H1 (cell line): ENCODE data around the gene ARHGAP6. TPM values are rescaled to one million over a fixed set of nuclear protein-coding genes. Genes with fewer than 3 reads are reported as not detected.

Experiments
- CTCF ChIA-PET: fragments of 300-600 bp; sonication (Branson Sonifier 250); formaldehyde crosslinking; loops from one replicate; lab custom pipeline; 2021; ENCODE audit not compliant: partially characterized antibody; lab: Charles Lee
- POLR2A ChIA-PET: fragments of 300-600 bp; sonication (Branson Sonifier 250); formaldehyde crosslinking; loops from one replicate; lab custom pipeline; 2021; ENCODE audit warnings: inconsistent platforms; ENCODE audit not compliant: partially characterized antibody; lab: Charles Lee
- DNase-seq, 2 experiments: peaks; one replicate each; pipeline versions ENCODE4 v3.0.0 to v3.0.0-alpha.2; 2010 to 2022; ENCODE audit warnings: low spot score in 2 of 2, low read depth in 1 of 2, mixed read lengths in 1 of 2
- FAIRE-seq: peaks from 2 replicates; lab custom pipeline; 2011; peaks lifted over from hg19 to GRCh38; lab: Jason Lieb, UNC
- H2AFZ ChIP-seq: 2 replicates; pipeline ENCODE4 v1.8.1; 2012; ENCODE audit warnings: low read length, inconsistent platforms
- H2AK5ac ChIP-seq: 2 replicates; pipeline ENCODE4 v1.6.1; 2013; ENCODE audit warnings: low read depth, low read length
- H2BK120ac ChIP-seq: replicated peaks from 2 replicates; pipeline ENCODE3; 2013; ENCODE audit warnings: low read depth, low read length, inconsistent platforms
- H2BK12ac ChIP-seq: 2 replicates; pipeline ENCODE4 v1.6.1; 2013; ENCODE audit warnings: low read depth, low read length
- H2BK15ac ChIP-seq: 2 replicates; pipeline ENCODE4 v1.6.1; 2013; ENCODE audit warnings: low read length
- H2BK20ac ChIP-seq: 2 replicates; pipeline ENCODE4 v1.6.1; 2013; ENCODE audit warnings: low read length
- H2BK5ac ChIP-seq: 2 replicates; pipeline ENCODE4 v1.6.1; 2013; ENCODE audit warnings: low read depth, low read length
- H3K14ac ChIP-seq: 2 replicates; pipeline ENCODE4 v1.6.1; 2013; ENCODE audit warnings: inconsistent platforms; ENCODE audit not compliant: insufficient read length
- H3K18ac ChIP-seq: 2 replicates; pipeline ENCODE4 v1.6.1; 2013; ENCODE audit warnings: low read length; ENCODE audit errors: extremely low read depth
- H3K23ac ChIP-seq: 2 replicates; pipeline ENCODE4 v1.6.1; 2013; ENCODE audit warnings: inconsistent platforms; ENCODE audit not compliant: insufficient read length
- H3K23me2 ChIP-seq: 2 replicates; pipeline ENCODE4 v1.6.1; 2013; ENCODE audit warnings: low read depth, low read length
- H3K27ac ChIP-seq: 2 replicates; pipeline ENCODE4 v1.6.1; 2011; ENCODE audit warnings: low read depth, low read length, inconsistent platforms
- H3K27me3 ChIP-seq, 4 experiments: replicated peaks in 1 of 4; 1 replicate in 1 of 4; 2 replicates in 3 of 4; pipeline versions ENCODE4 v1.6.1 to v1.8.1; 2011 to 2013; ENCODE audit warnings: low read length in 3 of 4, mild to moderate bottlenecking in 3 of 4, inconsistent platforms in 2 of 4, mixed read lengths in 2 of 4, moderate library complexity in 1 of 4; ENCODE audit not compliant: control insufficient read depth in 3 of 4, insufficient read depth in 3 of 4; ENCODE audit errors: extremely low read depth in 1 of 4
- H3K36me3 ChIP-seq, 4 experiments: 2 replicates each; pipeline versions ENCODE4 v1.6.1 to v1.8.1; 2011 to 2013; ENCODE audit warnings: mild to moderate bottlenecking in 4 of 4, low read length in 3 of 4, moderate library complexity in 2 of 4, control low read depth in 1 of 4, inconsistent platforms in 1 of 4; ENCODE audit not compliant: insufficient read depth in 4 of 4, control insufficient read depth in 2 of 4
- H3K4ac ChIP-seq: replicated peaks from 2 replicates; pipeline ENCODE3; 2013; ENCODE audit warnings: low read length, low read depth, mixed read lengths, inconsistent platforms; ENCODE audit not compliant: insufficient read length
- H3K4me1 ChIP-seq, 4 experiments: replicated peaks in 1 of 4; 1 replicate in 1 of 4; 2 replicates in 3 of 4; pipeline versions ENCODE4 v1.6.1 to v1.8.1; 2011 to 2013; ENCODE audit warnings: low read length in 3 of 4, inconsistent platforms in 2 of 4, mixed read lengths in 1 of 4; ENCODE audit not compliant: insufficient read depth in 4 of 4, control insufficient read depth in 3 of 4
- H3K4me2 ChIP-seq, 2 experiments: 2 replicates each; pipeline versions ENCODE4 v1.6.1 to v1.8.1; 2011 to 2013; ENCODE audit warnings: low read depth in 2 of 2, low read length in 2 of 2, control low read depth in 1 of 2, inconsistent platforms in 1 of 2, mild to moderate bottlenecking in 1 of 2; ENCODE audit not compliant: insufficient read depth in 1 of 2
- H3K4me3 ChIP-seq, 4 experiments: fragments of 200-600, 300-600 bp in 1 of 4; sonication (generic), shearing (Covaris generic), sonication (Bioruptor Twin) in 1 of 4; 2 replicates each; pipeline versions ENCODE4 v1.5.1 to v1.8.1; 2011 to 2016; ENCODE audit warnings: low read length in 4 of 4, low read depth in 3 of 4, control low read depth in 2 of 4, inconsistent platforms in 2 of 4, mild to moderate bottlenecking in 2 of 4, mixed read lengths in 1 of 4, moderate library complexity in 1 of 4; ENCODE audit not compliant: insufficient read depth in 2 of 4; ENCODE audit errors: extremely low read depth in 1 of 4
- H3K56ac ChIP-seq: replicated peaks from 2 replicates; pipeline ENCODE3; 2013; ENCODE audit warnings: low read depth, mild to moderate bottlenecking, mixed read lengths, low read length, inconsistent platforms; ENCODE audit not compliant: insufficient read length
- H3K79me1 ChIP-seq: 2 replicates; pipeline ENCODE4 v1.6.1; 2013; ENCODE audit warnings: low read depth, low read length, control low read depth
- H3K79me2 ChIP-seq, 2 experiments: 2 replicates each; pipeline versions ENCODE4 v1.6.1 to v1.8.1; 2012 to 2013; ENCODE audit warnings: low read length in 2 of 2, mild to moderate bottlenecking in 2 of 2, inconsistent platforms in 1 of 2; ENCODE audit not compliant: insufficient read depth in 2 of 2, control insufficient read depth in 1 of 2
- H3K9ac ChIP-seq, 4 experiments: replicated peaks in 1 of 4; 1 replicate in 1 of 4; 2 replicates in 3 of 4; pipeline versions ENCODE4 v1.6.1 to v1.8.1; 2011 to 2013; ENCODE audit warnings: low read depth in 3 of 4, low read length in 3 of 4, control low read depth in 2 of 4, mild to moderate bottlenecking in 2 of 4, moderate library complexity in 2 of 4, inconsistent platforms in 1 of 4; ENCODE audit errors: extremely low read depth in 1 of 4
- H3K9me3 ChIP-seq, 2 experiments: 2 replicates each; pipeline versions ENCODE4 v1.6.1 to v1.8.1; 2012 to 2013; ENCODE audit warnings: mild to moderate bottlenecking in 2 of 2, moderate library complexity in 2 of 2, control low read depth in 1 of 2, inconsistent platforms in 1 of 2, low read depth in 1 of 2, low read length in 1 of 2, mixed read lengths in 1 of 2; ENCODE audit not compliant: insufficient read depth in 2 of 2
- H4K20me1 ChIP-seq, 2 experiments: replicated peaks in 1 of 2; 2 replicates each; pipeline versions ENCODE3 to v1.8.1; 2011 to 2013; ENCODE audit warnings: inconsistent platforms in 2 of 2, low read length in 2 of 2, mild to moderate bottlenecking in 1 of 2; ENCODE audit not compliant: insufficient read depth in 2 of 2, control insufficient read depth in 1 of 2
- H4K5ac ChIP-seq: 2 replicates; pipeline ENCODE4 v1.6.1; 2013; ENCODE audit warnings: low read length, low read depth, mixed read lengths, inconsistent platforms; ENCODE audit not compliant: insufficient read length
- H4K8ac ChIP-seq: 2 replicates; pipeline ENCODE4 v1.8.0; 2013; ENCODE audit warnings: mild to moderate bottlenecking, moderate library complexity, low read length, inconsistent platforms; ENCODE audit not compliant: insufficient read depth; ENCODE audit errors: extremely low read depth
- H4K91ac ChIP-seq: replicated peaks from 2 replicates; pipeline ENCODE3; 2013; ENCODE audit warnings: low read length, mixed read lengths, inconsistent platforms; ENCODE audit not compliant: insufficient read length
- BCL11A ChIP-seq, 2 experiments: IDR thresholded peaks; one replicate each; pipeline ENCODE4 v1.6.1; 2011; ENCODE audit warnings: low read depth in 2 of 2, low read length in 2 of 2, mild to moderate bottlenecking in 2 of 2
- SUZ12 ChIP-seq: fragments of 200-600 bp; sonication (generic); IDR thresholded peaks from 2 replicates; pipeline ENCODE4 v1.6.1; 2012; ENCODE audit warnings: mild to moderate bottlenecking, inconsistent platforms, low read length, moderate library complexity, mixed read lengths
- WGBS, 2 experiments: shearing (Covaris generic) in 1 of 2; methylation state at CpG; one replicate each; pipeline versions ENCODE4 v1.1.6 to v1.1.7; 2013 to 2015; ENCODE audit warnings: low lambda C conversion rate in 2 of 2, mixed read lengths in 2 of 2, inconsistent platforms in 1 of 2, low coverage in 1 of 2, missing lambda C conversion rate in 1 of 2; ENCODE audit not compliant: insufficient replicate concordance in 2 of 2, insufficient coverage in 1 of 2, insufficient read length in 1 of 2; ENCODE audit errors: extremely low coverage in 1 of 2, missing lambda C conversion rate in 1 of 2; 5-methylcytosine and 5-hydroxymethylcytosine counted together
- polyA plus RNA-seq, 7 experiments: library from polyadenylated mRNA; depleted of rRNA in 3 of 7; stranded (reverse) in 5 of 7; unstranded in 2 of 7; fragments of >200 nt in 5 of 7; fragments of 200-250 nt in 2 of 7; gene quantifications; 1 replicate in 5 of 7; 2 replicates in 1 of 7; 4 replicates in 1 of 7; pipeline versions ENCODE4 v1.2.1 to v1.2.3, GENCODE V29; 2011 to 2013; ENCODE audit warnings: missing spikeins in 2 of 7, mixed read lengths in 2 of 7
- total RNA-seq: library from RNA; stranded (reverse); fragmentation: NEBNext Ultra II Directional; extraction: Animal tissue kit (Norgen Biotek cat#: 25700); gene quantifications from 2 replicates; pipeline ENCODE4 v1.2.1, GENCODE V29; 2021

The ARHGAP6 gene
- total and polyA plus RNA-seq, 2 of the 8 experiments (the other 6 are each of a cell fraction or from before 2014, with no cell fraction given) = 0.35 to 0.82 TPM

GRCh38 chrX:11398785-11399184 lies 266.9 kb downstream of the ARHGAP6 start:
- Histone ChIP-seq H3K36me3 (no peaks in the 10 kb centered on the region), H3K9me3 (no peaks in the 10 kb centered on the region), H2BK12ac (no peak overlapping the region), H3K4me2 (no peak overlapping the region), H3K79me2 (no peaks in the 10 kb centered on the region), H2AK5ac (no peak overlapping the region), H2BK20ac (no peak overlapping the region), H3K4me3 (no peak overlapping the region), H3K23me2 (no peaks in the 10 kb centered on the region), H4K91ac (no peak overlapping the region), H3K9ac (no peak overlapping the region), H4K5ac (no peak overlapping the region), H3K4ac (no peak overlapping the region), H3K79me1 (no peaks in the 10 kb centered on the region), H3K27me3 (no peaks in the 10 kb centered on the region), H4K8ac (no peak overlapping the region), H3K18ac (no peak overlapping the region), H4K20me1 (no peaks in the 10 kb centered on the region), H3K27ac (no peak overlapping the region), H2BK15ac (no peak overlapping the region), H2BK5ac (no peak overlapping the region), H2AFZ (no peak overlapping the region), H3K56ac (no peak overlapping the region), H3K4me1 (no peaks in the 10 kb centered on the region), H3K23ac (no peak overlapping the region)
- 93% methylated on average over 1 of the region's 1 CpG; no CpG with 5 or more reads in 1 of the 2 experiments for WGBS, 2 experiments
- POLR2A ChIA-PET = no interaction called here
- no peak for FAIRE-seq
- DNase-seq = no peak
- TF ChIP-seq SUZ12 (no peak), BCL11A (IDR thresholded peaks at IDR 0.05; ENCODE audit: low read depth in 2 of 2, low read length in 2 of 2) (no peak)
- TF ChIP-seq, all 59 proteins: peak for 0
- Histone ChIP-seq H2BK120ac (no peak overlapping the region), H3K14ac (no peak overlapping the region)
- CTCF ChIA-PET = interaction anchor here (1.4 kb wide), 1 partner anchor 17 kb away, joined by 4 read pairs; no protein-coding TSS in a partner anchor
